K562 (cell line): ENCODE measurements around the gene DHDH. TPM values are rescaled to one million over a fixed set of nuclear protein-coding genes. Genes with fewer than 3 reads are reported as not detected.
A peak's percentile ranks its signal among the peaks of the same experiment; 100 is the strongest.

ENCODE experiments used
- COPS2 ChIP-seq: fragments of 450-650 bp; conservative IDR thresholded peaks from 2 replicates; pipeline ENCODE4 v1.6.1; 2016; ENCODE audit warnings: mild to moderate bottlenecking, moderate library complexity
- ESRRB ChIP-seq: fragments of 250-450 bp; sonication (Bioruptor Pico); IDR thresholded peaks from 2 replicates; pipeline ENCODE4 v1.5.0; 2020; ENCODE audit warnings: mild to moderate bottlenecking, moderate library complexity, borderline replicate concordance
- HCFC1 ChIP-seq: IDR thresholded peaks from 2 replicates; pipeline ENCODE4 v1.6.1; 2012; ENCODE audit warnings: low read depth, low read length, improper control_type of control experiment
- HIVEP1 ChIP-seq: fragments of 250-450 bp; sonication (Bioruptor Pico); IDR thresholded peaks from 2 replicates; pipeline ENCODE4 v1.4.0; 2020; ENCODE audit warnings: mild to moderate bottlenecking
- HLTF ChIP-seq: fragments of 450-650 bp; IDR thresholded peaks from 2 replicates; pipeline ENCODE4 v1.6.1; 2016
- RBFOX2 ChIP-seq: fragments of 200-400 bp; formaldehyde crosslinking; IDR thresholded peaks from 2 replicates; pipeline ENCODE4 v1.6.1; 2017; ENCODE audit warnings: low read depth, mild to moderate bottlenecking, low read length, moderate library complexity
- SAFB ChIP-seq: fragments of 200-400 bp; formaldehyde crosslinking; IDR thresholded peaks from 2 replicates; pipeline ENCODE4 v1.6.1; 2017; ENCODE audit warnings: low read depth, low read length, borderline replicate concordance
- SMARCE1 ChIP-seq: fragments of 450-650 bp; IDR thresholded peaks from 2 replicates; pipeline ENCODE4 v1.7.1; 2016; ENCODE audit warnings: mild to moderate bottlenecking
- SUPT5H ChIP-seq: fragments of 450-650 bp; IDR thresholded peaks from 2 replicates; pipeline ENCODE4 v1.6.1; 2016
- TCFL5 ChIP-seq: fragments of 250-450 bp; sonication (Bioruptor Pico); conservative IDR thresholded peaks from 2 replicates; pipeline ENCODE4 v1.6.1; 2021; ENCODE audit warnings: mild to moderate bottlenecking, moderate library complexity, matching md5 sums
- ZNF124 ChIP-seq: sonication (generic); formaldehyde crosslinking; IDR thresholded peaks from 2 replicates; pipeline ENCODE4 v1.8.1; 2022; ENCODE audit warnings: missing genetic modification reagents
- ZNF133 ChIP-seq: fragments of 250-450 bp; sonication (Bioruptor Pico); IDR thresholded peaks from 2 replicates; pipeline ENCODE4 v1.4.0; 2020; ENCODE audit warnings: mild to moderate bottlenecking
- ZNF551 ChIP-seq: fragments of 250-450 bp; sonication (Bioruptor Pico); IDR thresholded peaks from 2 replicates; pipeline ENCODE4 v1.5.0; 2021; ENCODE audit warnings: mild to moderate bottlenecking, moderate library complexity
- ZNF644 ChIP-seq: fragments of 200-800 bp; sonication (Bioruptor generic); IDR thresholded peaks from 2 replicates; pipeline ENCODE4 v1.6.1; 2016; ENCODE audit warnings: low read depth, missing genetic modification characterization, missing compliant biosample characterization
- ZNF696 ChIP-seq: fragments of 250-450 bp; sonication (Bioruptor Pico); conservative IDR thresholded peaks from 2 replicates; pipeline ENCODE4 v1.4.0; 2020; ENCODE audit warnings: mild to moderate bottlenecking, moderate library complexity
- ZSCAN29 ChIP-seq: fragments of 450-650 bp; IDR thresholded peaks from 2 replicates; pipeline ENCODE4 v1.6.1; 2017
- polyA plus RNA-seq, 8 experiments: library from polyadenylated mRNA; depleted of rRNA in 4 of 8; stranded (reverse) in 5 of 8; unstranded in 3 of 8; fragments of >200 nt; fragmentation: Nextera tagmentation in 2 of 8; fragmentation: Illumina TruSeq in 1 of 8; extraction: Ambion mirVana in 2 of 8; extraction: Trizol in 1 of 8; gene quantifications; 2 replicates each; pipeline versions ENCODE4 v1.2.1 to v1.2.3, GENCODE V29; 2011 to 2014; ENCODE audit warnings: inconsistent platforms in 1 of 8, missing spikeins in 1 of 8
- total RNA-seq, 7 experiments: library from RNA; depleted of rRNA in 6 of 7; stranded (reverse); fragments of >200 nt in 6 of 7; fragmentation: Illumina TruSeq in 2 of 7; extraction: Trizol in 2 of 7; gene quantifications; 2 replicates each; pipeline versions ENCODE4 v1.2.1 to v1.2.3, GENCODE V29; 2011 to 2021; ENCODE audit warnings: low replicate concordance in 1 of 7
- TF ChIP-seq, protein P1 (sequence below): fragments of 450-650 bp; IDR thresholded peaks from 2 replicates; pipeline ENCODE4 v1.7.1; 2018; ENCODE audit warnings: mild to moderate bottlenecking, low read depth; ENCODE audit not compliant: partially characterized antibody
- TF ChIP-seq, protein P2 (sequence below), 3 experiments: fragments of 200-800 bp in 1 of 3; sonication (Bioruptor generic) in 1 of 3; sonication (generic) in 1 of 3; formaldehyde crosslinking in 1 of 3; IDR thresholded peaks; 2 replicates each; pipeline versions ENCODE4 v1.6.1 to v1.8.0; 2016 to 2022; ENCODE audit warnings: mild to moderate bottlenecking in 2 of 3, missing compliant biosample characterization in 2 of 3, missing genetic modification characterization in 2 of 3, missing genetic modification reagents in 1 of 3

DHDH gene
- total and polyA plus RNA-seq, 9 of the 15 experiments (the other 6 are each of a cell fraction or from before 2014, with no cell fraction given), result 0.37 to 1.9 (median 0.87) TPM

DNA sequence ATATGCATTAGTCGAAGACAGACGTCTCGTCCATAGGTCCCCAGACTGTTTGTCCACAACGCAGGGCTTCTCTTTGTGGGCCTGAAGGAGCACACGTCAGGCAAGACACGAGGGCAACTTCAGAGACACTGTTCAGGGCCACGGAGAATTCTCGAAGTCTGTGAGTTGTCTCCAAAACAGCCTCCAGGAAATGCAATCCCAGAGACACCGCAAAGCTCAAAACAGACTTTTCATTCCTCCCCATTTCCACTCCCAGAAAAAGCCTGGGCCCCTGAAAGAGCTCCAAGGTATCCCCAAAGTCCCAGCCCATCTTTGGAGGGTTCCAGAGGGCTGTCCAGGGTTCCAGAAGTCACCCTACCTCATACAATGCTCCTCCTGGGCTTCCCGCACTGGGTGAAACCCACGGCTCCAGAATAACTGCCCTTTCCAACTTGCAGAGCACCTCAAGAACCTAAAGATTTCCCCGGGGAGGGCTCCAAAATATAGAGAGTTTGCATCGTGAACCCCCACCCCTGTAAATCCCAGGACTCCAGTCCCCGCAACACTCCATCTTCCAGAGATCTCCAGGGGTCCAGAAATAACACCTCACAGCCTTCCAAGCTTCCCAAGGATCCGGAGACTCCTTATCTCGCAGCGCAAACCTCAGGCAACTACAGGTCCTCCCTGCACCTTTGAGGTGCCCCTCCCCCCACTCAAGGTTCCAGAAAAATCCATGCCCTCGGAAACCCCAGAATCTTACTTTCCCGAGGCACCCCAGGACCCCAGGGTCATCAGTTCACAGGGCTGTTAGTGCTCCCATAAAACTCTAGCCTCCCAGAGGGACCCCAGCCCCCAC is 30.9 kb downstream of the DHDH start (continued):
- TF ChIP-seq ESRRB (CRISPR knock-in tag) (no peak), ZNF551 (CRISPR knock-in tag) (no peak), COPS2 (no peak), SAFB (no peak), SUPT5H (peak; percentile 1; the same call in 1 of the 2 replicates), ZNF696 (CRISPR knock-in tag) (no peak), ZNF124 (no peak), ZSCAN29 (no peak), SMARCE1 (peak; percentile 12; the same call in 1 of the 2 replicates), ZNF644 (tag) (peak; percentile 25; the same call in 1 of the 2 replicates), ZNF133 (CRISPR knock-in tag) (no peak), HCFC1 (no peak), TCFL5 (CRISPR knock-in tag) (no peak; the same call in 1 of the 2 replicates), RBFOX2 (no peak), HIVEP1 (CRISPR knock-in tag) (no peak), HLTF (no peak)
- TF ChIP-seq, protein P1, sequence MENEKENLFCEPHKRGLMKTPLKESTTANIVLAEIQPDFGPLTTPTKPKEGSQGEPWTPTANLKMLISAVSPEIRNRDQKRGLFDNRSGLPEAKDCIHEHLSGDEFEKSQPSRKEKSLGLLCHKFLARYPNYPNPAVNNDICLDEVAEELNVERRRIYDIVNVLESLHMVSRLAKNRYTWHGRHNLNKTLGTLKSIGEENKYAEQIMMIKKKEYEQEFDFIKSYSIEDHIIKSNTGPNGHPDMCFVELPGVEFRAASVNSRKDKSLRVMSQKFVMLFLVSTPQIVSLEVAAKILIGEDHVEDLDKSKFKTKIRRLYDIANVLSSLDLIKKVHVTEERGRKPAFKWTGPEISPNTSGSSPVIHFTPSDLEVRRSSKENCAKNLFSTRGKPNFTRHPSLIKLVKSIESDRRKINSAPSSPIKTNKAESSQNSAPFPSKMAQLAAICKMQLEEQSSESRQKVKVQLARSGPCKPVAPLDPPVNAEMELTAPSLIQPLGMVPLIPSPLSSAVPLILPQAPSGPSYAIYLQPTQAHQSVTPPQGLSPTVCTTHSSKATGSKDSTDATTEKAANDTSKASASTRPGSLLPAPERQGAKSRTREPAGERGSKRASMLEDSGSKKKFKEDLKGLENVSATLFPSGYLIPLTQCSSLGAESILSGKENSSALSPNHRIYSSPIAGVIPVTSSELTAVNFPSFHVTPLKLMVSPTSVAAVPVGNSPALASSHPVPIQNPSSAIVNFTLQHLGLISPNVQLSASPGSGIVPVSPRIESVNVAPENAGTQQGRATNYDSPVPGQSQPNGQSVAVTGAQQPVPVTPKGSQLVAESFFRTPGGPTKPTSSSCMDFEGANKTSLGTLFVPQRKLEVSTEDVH, result no peak
- TF ChIP-seq, protein P2, sequence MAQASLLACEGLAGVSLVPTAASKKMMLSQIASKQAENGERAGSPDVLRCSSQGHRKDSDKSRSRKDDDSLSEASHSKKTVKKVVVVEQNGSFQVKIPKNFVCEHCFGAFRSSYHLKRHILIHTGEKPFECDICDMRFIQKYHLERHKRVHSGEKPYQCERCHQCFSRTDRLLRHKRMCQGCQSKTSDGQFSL (CRISPR knock-in tag; IDR thresholded peaks at IDR 0.05), result peak; percentile 39; the same call in 1 of the 2 replicates
- TF ChIP-seq, protein P2 (tag; IDR thresholded peaks at IDR 0.05), result no peak; a peak in 1 of 4 replicates
